PC-3 (cell line): ENCODE results near the gene FANCL.

Source experiments
- EZH2 ChIP-seq: fragments of 300-600 bp; sonication (generic); IDR thresholded peaks from one replicate; pipeline ENCODE4 v1.6.1; 2017; ENCODE audit warnings: antibody characterized with exemption, mild to moderate bottlenecking, low read length; ENCODE audit not compliant: unreplicated experiment
- EZH2phosphoT487 ChIP-seq: fragments of 300-600 bp; sonication (generic); IDR thresholded peaks from 2 replicates; pipeline ENCODE4 v1.6.1; 2018; ENCODE audit warnings: mild to moderate bottlenecking, antibody characterized with exemption, low read length, borderline replicate concordance
- TF ChIP-seq, protein P1 (sequence below): fragments of 300-600 bp; sonication (generic); conservative IDR thresholded peaks from 2 replicates; pipeline ENCODE4 v1.5.1; 2017; ENCODE audit warnings: antibody characterized with exemption, low read depth, mild to moderate bottlenecking, low read length

DNA sequence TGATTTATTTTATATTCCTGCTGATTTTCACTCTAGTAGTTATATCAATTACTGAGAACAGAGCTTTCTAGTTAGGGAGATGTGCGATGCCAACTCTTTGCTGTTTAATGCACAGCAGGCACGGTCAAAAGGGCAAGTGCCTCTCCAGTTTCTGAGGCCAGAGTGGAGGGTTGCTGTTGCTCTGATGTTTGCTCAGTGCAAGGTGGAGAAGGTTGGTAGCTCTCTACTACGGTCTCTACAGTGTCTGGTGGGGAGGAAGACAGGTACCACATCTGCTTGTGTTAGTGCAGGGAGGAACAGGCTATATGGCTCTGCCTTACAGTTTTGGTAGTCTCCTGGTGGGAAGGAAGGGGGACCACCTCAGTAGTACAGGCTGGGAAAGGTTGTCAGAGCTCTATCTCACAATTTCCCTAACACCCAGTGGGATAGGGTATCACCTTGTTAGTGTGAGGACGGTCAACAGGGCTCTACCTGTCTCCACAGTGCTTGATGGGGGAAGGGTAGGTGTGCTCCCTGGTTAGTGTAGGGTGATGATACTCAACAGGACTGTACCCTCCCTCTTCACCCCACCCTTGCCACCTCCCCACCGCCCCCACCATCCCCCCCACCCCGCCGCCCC lies 85.9 kb downstream of the FANCL start:
- TF ChIP-seq, protein P1, sequence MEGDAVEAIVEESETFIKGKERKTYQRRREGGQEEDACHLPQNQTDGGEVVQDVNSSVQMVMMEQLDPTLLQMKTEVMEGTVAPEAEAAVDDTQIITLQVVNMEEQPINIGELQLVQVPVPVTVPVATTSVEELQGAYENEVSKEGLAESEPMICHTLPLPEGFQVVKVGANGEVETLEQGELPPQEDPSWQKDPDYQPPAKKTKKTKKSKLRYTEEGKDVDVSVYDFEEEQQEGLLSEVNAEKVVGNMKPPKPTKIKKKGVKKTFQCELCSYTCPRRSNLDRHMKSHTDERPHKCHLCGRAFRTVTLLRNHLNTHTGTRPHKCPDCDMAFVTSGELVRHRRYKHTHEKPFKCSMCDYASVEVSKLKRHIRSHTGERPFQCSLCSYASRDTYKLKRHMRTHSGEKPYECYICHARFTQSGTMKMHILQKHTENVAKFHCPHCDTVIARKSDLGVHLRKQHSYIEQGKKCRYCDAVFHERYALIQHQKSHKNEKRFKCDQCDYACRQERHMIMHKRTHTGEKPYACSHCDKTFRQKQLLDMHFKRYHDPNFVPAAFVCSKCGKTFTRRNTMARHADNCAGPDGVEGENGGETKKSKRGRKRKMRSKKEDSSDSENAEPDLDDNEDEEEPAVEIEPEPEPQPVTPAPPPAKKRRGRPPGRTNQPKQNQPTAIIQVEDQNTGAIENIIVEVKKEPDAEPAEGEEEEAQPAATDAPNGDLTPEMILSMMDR, result no peak
- TF ChIP-seq EZH2, result no peak
- no peak for TF ChIP-seq EZH2phosphoT487
